Measurements from ENCODE around the gene PMVK. TPM values are rescaled to one million over a fixed set of nuclear protein-coding genes. Genes with fewer than 3 reads are reported as not detected.

The PMVK gene
- total RNA-seq, 1 experiment from 2014 or later, result 26.3 TPM

- H4K91ac ChIP-seq (ENCODE audit: insufficient read length, low read depth, low read length), result no peak overlapping the region
- H3K36me3 Mint-ChIP-seq (ENCODE audit: insufficient read depth in 1 of 3, low read depth in 3 of 3), result peaks cover 36 to 76% (median 64%) of the 10 kb centered on the region in 3 experiments
- H3K79me2 ChIP-seq (ENCODE audit: insufficient read depth, low read length), result no peaks in the 10 kb centered on the region; the same call in 1 of the 2 replicates
- no peak overlapping the region for H4K8ac ChIP-seq (replicated peaks; ENCODE audit: insufficient read length, low read depth, low read length)
- H3K23ac ChIP-seq (ENCODE audit: insufficient read length, low read depth, low read length), result no peak overlapping the region
- H3K4me1 ChIP-seq (ENCODE audit: insufficient read depth, low read length), result 0 out of 2 replicates have a peak, but pooled peaks cover 2% of the 10 kb centered on the region
- H3K23me2 ChIP-seq (ENCODE audit: insufficient read length, low read depth, low read length, poor library complexity, severe bottlenecking), result no peaks in the 10 kb centered on the region
- peak overlapping the region; percentile 76 for H3K4me2 ChIP-seq (ENCODE audit: insufficient read depth, insufficient read length, low read length)
- no peak overlapping the region for H3K27ac ChIP-seq (ENCODE audit: insufficient read length, low read depth, low read length)
- H3K27ac Mint-ChIP-seq, result peak overlapping the region; percentile 70 to 95 (median 93)
- no peak overlapping the region for H2BK15ac ChIP-seq (ENCODE audit: low read depth, low read length)
- H3K27me3 Mint-ChIP-seq (ENCODE audit: low read depth), result no peaks in the 10 kb centered on the region
- H3K18ac ChIP-seq (ENCODE audit: insufficient read length, low read depth, low read length), result no peak overlapping the region
- no peak overlapping the region for H4K5ac ChIP-seq (ENCODE audit: insufficient read length, low read depth, low read length)
- H3K9me3 Mint-ChIP-seq, result no peaks in the 10 kb centered on the region
- H3K14ac ChIP-seq (ENCODE audit: insufficient read depth, low read length), result 0 out of 2 replicates have a peak overlapping the region, but pooled peaks have one; percentile 60
- H3K9ac ChIP-seq (ENCODE audit: extremely low read depth, insufficient read length, low read length), result peak overlapping the region; percentile 74
- H3K4me1 Mint-ChIP-seq, result peaks cover 33 to 38% of the 10 kb centered on the region in 2 experiments
- H2BK5ac ChIP-seq (ENCODE audit: insufficient read length, low read length), result no peak overlapping the region
- H2AFZ ChIP-seq (ENCODE audit: low read length), result no peak overlapping the region
- H2BK120ac ChIP-seq (ENCODE audit: low read depth, low read length, poor library complexity, severe bottlenecking), result no peak overlapping the region
- H2BK12ac ChIP-seq (ENCODE audit: insufficient read length, low read depth, low read length), result no peak overlapping the region
- H3K27me3 ChIP-seq (ENCODE audit: insufficient read depth, low read length), result no peaks in the 10 kb centered on the region
- no peaks in the 10 kb centered on the region for H3K79me1 ChIP-seq (ENCODE audit: insufficient read depth, low read depth, low read length, poor library complexity, severe bottlenecking)
- TF ChIP-seq CTCF (conservative IDR thresholded peaks at IDR 0.05), result no peak
- H3K9me3 ChIP-seq (ENCODE audit: control insufficient read depth, low read depth, low read length), result no peaks in the 10 kb centered on the region
- no peak overlapping the region for H2BK20ac ChIP-seq (ENCODE audit: low read depth, low read length, poor library complexity, severe bottlenecking)
- no peak for DNase-seq
- H3K4me3 Mint-ChIP-seq, result peak overlapping the region; percentile 78 to 87
- no peak overlapping the region for H3K4ac ChIP-seq (ENCODE audit: low read depth, low read length)
- H3K56ac ChIP-seq (ENCODE audit: insufficient read length, low read depth, low read length), result no peak overlapping the region
- H4K20me1 ChIP-seq (ENCODE audit: control insufficient read depth, insufficient read depth, insufficient read length), result peaks cover 2% of the 10 kb centered on the region
- no peak overlapping the region for H3T11ph ChIP-seq (ENCODE audit: low read length)
- no peak overlapping the region for H2AK5ac ChIP-seq (ENCODE audit: insufficient read length, low read length)
- WGBS (ENCODE audit: extremely low coverage, insufficient read length, low lambda C conversion rate), result no CpG with 5 or more reads among the region's 25 CpGs
These were observed 25.7 kb upstream of the PMVK start for GRCh38 chr1:154962156-154962749.

All from H9 (cell line).